GM18519 (cell line): Measurements from ENCODE around the gene ZBTB47.

Source experiments
- ATAC-seq: cut with Tn5 transposase; IDR thresholded peaks from one replicate; pipeline ENCODE4 v1.9.1; 2021; ENCODE audit warnings: mild to moderate bottlenecking, moderate library complexity; ENCODE audit not compliant: unreplicated experiment, low FRiP score

The ZBTB47 gene

DNA sequence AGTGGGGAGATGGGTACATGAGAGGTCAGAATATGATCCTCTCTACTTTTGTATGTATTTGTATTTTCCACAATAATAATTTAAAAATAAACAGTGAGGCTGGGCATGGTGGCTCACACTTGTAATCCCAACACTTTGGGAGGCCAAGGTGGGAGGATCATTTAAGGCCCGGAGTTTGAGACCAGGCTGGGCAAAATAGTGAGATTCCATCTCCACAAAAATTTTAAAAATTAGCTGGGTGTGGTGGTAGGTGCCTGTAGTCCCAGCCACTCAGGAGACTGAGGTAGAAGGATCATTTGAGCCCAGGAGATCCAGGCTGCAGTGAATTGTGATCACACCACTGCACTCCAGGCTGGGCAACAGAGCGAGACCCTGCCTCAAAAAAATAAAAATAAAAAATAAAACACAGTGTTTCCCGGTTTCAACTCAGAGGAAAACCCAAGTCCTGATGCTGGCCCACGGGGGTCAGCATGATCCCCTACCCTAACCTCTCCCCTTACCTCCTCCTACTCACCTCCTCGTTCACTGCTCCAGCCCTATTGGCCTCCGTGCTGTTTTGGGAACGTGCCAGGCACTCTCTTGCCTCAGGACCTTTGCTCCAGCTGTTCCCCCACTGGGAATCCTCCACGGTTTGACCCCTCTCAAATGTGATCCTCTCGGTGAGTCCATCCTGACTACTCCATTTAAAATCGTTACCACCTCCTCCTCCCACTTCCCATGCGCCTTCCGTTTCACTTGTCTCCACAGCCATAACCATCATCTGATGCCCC is 29.0 kb downstream of the ZBTB47 start:
- no peak for ATAC-seq

DNA sequence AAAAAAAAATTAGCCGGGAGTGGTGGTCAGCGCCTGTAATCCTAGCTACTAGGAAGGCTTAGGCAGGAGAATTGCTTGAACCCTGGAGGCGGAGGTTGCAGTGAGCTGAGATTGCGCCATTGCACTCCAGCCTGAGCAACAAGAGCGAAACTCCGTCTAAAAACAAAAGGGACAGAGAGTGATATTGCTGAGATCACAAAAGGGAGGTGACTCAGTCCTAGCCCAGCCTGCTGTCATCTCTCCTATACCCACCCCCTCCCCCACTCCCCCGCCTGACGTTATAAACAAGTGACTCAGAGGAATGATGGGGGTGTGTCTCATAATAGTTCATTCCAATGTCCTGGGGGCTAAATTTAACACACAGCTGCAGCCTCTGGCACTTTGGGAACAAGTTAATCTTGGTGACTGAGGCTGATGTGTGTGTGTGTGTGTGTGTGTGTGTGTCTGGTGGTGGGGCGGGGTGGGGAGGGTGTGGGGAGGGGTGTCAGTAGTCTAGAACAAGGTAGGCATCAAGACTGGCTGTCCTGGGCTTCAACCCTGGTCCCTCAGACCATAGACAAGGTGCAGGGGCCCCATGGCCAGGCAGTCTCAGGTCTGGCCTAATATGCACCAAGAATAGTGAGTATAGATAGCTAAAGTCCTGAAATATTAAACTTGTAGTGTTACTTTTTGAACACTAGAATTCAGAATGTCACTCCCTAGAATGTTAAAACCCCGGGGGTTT is 30.5 kb downstream of the ZBTB47 start:
- no peak for ATAC-seq

DNA sequence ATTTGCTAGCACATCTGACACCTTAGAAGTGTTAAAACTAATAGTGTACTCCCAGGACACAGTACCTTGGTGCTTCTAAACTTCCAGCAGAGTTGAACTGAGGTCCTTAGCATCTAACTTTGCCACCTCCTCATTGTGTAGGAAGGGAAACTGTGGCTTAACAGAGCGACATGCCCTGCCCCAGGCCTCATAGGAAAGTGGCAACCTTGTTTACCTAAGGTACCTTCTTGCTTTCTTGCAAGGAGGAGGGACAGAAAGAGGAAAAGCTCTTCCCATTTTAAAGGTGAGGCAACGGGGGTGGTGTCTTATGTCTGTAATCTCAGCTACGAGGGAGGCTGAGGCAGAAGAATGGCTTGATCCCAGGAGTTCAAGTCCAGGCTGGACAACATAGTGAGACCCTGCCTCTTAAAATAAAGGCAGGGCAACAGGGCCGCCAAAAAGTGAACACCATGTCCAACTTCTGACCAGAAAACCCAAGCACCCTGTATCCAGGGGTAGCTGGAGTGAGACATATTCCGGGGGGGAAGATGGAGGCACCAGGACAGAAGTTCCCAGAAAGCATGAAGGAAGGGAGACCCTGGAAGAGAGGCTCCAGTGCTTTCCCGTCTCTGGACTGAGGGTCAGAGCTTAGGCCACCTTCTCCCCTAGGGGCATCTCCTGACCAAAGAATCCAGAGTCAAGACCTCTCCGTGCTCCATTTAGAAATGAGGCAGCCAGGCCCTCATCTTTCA is 31.3 kb downstream of the ZBTB47 start:
- no peak for ATAC-seq

DNA sequence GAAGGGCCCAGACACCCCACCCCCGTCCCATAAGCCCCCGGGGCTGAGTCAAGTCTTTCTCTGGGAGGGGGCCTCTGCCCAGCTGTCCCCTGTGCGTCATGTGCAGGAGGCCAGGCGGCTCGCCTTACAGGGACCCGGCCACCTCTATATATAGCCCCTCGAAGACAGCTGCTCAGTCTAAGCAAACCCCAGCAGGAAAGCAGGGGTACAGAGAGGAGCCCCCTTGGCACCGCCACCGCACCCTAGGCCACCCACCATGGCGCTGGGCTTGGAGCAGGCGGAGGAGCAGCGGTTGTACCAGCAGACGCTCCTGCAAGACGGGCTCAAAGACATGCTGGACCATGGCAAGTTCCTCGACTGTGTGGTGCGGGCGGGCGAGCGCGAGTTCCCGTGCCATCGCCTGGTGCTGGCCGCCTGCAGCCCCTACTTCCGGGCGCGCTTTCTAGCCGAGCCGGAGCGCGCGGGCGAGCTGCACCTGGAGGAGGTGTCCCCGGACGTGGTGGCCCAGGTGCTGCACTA is 31.9 kb downstream of the ZBTB47 start, which contains the start of gene KLHL40:
Gene KLHL40, plus strand, starts transcription at position 175 of the 519 bp plus-strand sequence. Its CDS starts 82 bp downstream, at position 257.
- no peak for ATAC-seq

DNA sequence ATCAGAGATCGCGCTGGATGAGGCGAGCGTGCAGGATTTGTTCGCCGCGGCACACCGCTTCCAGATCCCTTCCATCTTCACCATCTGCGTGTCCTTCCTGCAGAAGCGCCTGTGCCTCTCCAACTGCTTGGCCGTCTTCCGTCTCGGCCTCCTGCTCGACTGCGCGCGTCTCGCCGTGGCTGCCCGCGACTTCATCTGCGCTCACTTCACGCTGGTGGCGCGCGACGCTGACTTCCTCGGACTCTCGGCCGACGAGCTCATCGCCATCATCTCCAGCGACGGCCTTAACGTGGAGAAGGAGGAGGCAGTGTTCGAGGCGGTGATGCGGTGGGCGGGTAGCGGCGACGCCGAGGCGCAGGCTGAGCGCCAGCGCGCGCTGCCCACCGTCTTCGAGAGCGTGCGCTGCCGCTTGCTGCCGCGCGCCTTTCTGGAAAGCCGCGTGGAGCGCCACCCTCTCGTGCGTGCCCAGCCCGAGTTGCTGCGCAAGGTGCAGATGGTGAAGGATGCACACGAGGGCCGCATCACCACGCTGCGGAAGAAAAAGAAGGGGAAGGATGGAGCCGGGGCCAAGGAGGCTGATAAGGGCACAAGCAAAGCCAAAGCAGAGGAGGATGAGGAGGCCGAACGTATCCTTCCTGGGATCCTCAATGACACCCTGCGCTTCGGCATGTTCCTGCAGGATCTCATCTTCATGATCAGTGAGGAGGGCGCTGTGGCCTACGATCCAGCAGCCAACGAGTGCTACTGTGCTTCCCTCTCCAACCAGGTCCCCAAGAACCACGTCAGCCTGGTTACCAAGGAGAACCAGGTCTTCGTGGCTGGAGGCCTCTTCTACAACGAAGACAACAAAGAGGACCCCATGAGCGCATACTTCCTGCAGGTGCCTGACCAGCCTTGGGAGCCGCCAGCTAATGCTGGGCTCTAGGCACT is 32.7 kb downstream of the ZBTB47 start:
- no peak for ATAC-seq

DNA sequence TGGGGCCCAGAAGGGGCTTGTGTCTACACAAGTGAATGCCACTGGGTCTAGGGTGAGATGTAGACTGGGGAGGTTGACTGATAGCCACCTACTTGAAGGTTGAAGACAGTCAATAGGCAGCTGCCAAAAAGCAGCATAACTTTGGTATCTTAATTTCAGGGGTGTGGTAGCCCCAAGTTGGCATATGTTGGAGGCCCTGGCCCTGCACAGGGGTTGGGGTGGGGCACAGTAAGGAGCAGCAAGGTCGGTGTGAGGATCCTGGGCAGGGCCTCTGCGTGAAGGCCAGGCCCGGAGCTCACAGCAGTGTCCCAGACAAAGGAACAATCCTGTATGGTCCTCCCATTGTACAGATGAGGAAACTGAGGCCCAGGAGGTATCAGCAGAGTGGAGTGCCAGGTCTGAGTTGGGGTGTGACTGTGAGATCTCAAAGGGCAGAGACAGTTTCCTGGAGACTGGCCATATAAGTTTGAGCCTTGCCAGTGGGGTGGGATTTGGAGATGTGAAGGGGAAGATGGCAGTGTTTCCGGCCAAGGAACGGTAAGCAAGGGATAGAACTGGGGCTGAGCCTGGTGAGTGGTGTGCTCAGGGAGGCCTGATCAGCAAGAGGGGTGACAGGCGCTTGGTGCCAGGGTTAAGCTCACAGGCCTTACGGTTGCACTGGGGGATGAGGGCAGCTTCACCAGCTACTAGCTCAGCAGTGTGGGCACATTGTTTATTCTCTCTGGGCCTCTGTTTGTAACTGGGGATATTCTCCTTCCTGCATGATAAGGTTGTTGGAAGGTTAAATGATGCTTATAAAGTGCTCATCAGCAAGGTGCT is 33.5 kb downstream of the ZBTB47 start:
- no peak for ATAC-seq

DNA sequence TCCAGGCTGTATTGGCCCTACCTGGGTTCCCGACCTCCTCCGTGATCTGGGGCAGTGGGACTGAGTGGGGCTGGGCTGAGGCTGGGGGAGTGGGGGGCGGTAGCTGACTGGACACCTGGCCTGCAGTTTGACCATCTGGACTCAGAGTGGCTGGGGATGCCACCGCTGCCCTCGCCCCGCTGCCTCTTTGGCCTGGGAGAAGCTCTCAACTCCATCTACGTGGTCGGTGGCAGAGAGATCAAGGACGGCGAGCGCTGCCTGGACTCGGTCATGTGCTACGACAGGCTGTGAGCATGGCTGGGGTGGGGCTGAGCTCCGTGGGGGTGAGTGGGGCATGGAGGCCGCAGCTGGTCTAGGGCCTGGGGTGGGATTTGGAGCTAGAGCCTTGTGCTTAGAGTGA is 34.5 kb downstream of the ZBTB47 start:
- no peak for ATAC-seq

DNA sequence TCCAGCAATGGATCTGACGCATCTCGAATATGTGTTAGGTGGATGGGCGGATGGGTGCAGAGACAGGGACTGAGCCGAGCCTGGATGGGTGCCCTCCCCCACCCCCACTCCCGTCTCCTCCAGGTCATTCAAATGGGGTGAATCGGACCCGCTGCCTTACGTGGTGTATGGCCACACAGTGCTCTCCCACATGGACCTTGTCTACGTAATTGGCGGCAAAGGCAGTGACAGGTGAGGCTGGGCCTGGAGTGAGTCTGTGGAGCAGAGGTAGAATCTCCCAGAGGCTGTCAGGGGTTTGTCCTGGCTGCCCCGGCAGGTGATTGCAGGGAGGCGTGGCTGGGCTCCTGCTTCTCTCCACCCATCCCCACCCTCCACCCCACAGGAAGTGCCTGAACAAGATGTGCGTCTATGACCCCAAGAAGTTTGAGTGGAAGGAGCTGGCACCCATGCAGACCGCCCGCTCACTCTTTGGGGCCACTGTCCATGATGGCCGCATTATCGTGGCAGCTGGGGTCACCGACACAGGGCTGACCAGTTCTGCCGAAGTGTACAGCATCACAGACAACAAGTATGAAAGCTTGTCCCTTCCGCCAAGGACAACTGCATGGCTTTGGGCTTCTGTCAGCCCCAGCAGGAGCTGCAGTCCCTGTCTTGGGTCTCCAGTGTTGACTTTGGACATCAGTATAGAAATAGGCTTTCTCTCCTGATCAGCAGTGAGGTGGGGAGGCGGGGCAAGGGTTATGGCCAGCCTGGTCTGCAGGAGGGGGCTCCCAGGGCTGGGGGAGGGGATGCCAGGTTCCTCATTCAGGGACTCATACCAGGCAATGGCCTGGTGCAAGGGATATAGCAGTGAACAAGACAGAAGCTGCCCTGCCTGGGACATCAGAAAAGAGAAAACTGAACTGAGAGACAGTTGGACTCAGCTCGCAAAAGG is 35.3 kb downstream of the ZBTB47 start:
- no peak for ATAC-seq

DNA sequence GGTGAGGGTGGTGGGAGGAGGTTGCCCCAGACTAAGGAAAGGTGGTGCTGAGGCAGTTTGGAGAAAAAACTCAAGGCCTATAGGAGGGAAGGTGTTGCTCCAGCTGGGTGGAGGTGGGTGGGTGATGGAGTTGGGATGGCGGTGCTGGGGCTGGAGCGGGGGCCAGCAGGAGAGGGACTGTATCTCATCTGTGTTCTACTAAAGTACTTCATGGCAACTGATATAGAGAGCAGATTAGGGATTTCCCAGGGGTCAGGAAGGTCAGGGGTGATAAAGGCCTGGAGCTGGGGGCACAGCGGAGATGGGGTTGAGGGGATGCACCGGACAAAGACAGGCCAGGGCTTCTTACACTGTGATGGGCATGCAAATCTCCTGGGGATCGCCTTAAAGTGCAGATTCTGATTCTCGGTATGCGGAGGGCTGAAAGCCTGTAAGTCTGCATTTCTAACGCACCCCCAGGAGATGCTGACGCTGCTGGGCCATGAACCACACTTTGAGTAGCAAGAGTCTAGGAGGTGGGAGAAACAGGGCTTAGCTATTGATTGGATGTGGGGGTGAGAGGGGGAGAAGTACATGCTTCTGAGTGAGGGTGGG is 36.0 kb downstream of the ZBTB47 start:
- no peak for ATAC-seq

DNA sequence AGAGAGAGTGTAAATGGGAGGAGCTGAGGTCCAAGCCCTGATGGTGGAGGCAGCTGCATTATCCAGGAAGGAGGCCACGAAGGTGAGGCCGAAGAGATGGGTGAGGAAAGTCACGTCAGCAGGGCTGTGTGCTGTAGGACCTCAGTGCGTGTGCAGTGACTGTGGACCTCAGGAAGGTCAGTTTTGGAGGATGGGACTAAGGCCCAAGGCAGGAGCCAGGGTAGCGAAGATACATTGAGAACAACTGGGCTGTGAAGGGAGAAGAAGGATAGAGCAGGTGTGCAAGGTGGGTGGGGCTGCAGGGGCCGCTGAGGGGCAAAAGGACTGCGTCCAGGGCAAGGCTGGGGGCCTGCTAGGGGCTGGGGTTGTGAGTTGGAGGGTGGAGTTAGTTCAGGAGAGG is 36.7 kb downstream of the ZBTB47 start:
- ATAC-seq = no peak

DNA sequence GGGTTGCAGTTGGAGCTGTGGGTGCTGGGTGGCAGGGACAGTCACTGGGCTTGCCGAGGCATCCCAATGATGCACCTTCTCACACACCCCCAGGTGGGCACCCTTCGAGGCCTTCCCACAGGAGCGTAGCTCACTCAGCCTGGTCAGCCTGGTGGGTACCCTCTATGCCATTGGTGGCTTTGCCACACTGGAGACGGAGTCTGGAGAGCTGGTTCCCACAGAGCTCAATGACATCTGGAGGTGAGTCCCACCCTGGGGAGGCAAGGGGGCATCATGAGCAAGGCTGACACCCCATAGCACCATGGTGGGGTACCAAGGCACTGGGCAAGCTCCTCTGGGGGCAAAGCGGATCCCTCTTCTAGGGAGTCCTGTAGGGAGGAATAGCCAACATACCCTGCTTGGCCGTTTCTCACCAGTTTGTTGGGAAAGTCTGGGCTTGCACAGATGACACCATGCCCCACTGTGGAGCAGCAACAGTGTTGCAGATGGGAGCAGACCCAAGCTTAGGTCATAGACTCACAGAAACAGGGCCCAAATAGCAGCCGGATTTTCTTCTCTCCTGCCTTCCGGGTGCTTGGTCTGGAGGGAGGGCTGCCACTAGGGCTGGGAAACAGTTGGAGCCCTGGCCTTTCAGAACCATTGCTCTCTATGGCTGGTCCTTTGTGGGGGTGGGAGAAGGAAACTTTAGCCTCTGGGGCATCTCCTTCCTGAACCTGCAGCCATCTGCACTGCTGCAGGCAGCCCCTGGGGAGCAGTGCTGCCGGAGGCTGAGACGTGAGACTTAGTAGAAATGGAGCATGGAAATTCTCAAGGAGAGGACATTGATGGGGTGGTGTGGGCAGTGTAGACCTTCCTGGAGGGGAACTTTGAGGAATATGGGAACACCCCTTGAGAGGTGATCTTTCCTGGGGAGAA is 37.5 kb downstream of the ZBTB47 start:
- ATAC-seq = no peak

DNA sequence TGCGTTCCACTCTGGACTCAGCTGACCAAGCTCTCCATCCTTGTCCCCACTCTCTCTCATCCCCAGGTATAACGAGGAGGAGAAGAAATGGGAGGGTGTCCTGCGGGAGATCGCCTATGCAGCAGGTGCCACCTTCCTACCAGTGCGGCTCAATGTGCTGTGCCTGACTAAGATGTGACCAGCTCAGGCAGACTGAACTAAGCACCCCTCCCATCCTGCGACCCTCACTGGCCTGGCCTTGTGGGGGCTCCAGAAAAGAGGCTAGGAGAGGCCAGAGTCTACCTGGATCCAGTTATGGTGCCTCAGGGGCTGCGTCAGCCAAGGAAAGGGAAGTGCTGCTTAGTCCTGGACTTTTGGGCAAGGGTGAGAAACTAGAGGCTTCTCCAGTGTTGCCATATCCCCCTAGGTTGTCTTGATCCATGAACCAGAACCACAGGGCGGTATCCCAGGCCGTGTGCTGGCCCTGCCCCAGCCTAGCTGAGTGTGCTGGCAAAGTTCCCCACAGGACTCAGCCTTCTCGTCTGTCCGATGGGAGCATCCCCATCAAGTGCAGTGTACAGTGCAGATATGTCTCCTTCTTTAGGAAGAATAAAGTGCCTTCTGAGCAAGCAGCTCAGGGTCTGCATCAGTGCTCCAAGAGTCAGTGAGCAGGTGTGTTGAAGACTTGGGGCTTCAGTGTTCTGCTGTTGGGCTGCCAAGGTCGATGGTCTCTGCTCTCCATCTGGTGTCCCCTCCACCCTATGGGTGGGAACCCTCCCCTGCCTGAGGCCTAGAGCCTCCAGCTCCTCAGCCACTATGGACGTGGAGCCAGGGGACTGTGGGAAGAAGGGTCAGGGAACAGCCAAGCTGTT is 38.5 kb downstream of the ZBTB47 start:
- no peak for ATAC-seq

DNA sequence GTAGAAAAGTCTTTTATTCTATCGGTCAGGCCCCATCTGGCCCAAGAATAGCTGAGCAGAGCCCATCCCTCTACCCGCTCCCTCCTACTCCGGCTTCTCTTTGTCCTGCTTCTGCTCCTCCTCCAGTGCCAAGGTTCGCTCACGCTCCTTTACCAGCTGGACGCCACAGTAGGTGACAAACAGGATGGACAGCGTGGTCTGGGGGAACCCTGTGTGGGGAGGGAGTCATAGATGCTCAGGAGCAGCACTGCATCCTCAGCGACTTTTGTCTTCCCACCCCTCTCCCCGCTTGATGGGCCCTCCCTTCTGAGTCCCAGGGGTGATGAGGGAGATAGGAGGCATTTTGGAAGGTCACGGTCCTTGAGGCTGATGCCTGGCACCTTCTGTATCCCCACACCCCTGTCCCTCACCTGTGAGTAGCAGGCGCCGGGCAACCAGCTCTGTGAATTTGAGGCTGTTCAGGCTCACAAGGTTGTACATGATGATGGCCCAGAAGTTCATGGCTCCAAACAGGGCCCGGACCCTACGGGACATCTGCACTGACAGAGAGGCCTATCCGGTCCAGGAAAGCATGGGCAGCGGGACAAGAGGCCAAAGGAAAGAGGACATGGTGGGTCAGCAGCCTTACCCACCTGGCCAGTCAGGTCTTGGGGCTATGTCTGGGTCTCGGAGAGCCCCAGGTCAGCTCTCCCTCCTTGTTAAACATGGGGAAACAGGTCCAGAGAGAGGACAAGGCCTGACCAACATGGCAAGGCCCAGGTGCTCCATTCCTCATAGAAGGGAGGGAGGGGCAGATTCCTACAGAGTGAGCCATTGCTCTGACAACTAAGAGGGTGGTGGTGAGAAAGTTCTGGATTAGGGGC is 39.4 kb downstream of the ZBTB47 start:
- ATAC-seq = no peak

DNA sequence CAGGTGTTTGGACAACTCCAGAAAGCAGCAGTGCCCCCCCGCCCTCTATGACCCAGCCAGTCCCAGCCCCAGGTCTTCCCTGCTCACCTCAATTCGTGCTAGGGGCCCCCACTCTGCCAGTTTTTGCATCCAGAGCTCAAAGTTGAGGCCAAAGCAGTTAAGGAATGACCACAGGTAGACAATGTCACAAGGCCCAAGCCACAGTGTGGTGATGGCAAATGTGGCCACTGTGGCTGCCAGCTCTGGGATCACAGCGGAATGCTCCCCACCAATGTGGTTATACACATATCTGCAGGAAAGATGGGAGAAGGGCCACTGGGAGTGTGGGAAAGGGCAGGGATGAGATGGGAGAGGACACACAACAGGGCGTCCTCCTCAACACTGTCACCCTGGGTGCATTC is 40.0 kb downstream of the ZBTB47 start:
- no peak for ATAC-seq

DNA sequence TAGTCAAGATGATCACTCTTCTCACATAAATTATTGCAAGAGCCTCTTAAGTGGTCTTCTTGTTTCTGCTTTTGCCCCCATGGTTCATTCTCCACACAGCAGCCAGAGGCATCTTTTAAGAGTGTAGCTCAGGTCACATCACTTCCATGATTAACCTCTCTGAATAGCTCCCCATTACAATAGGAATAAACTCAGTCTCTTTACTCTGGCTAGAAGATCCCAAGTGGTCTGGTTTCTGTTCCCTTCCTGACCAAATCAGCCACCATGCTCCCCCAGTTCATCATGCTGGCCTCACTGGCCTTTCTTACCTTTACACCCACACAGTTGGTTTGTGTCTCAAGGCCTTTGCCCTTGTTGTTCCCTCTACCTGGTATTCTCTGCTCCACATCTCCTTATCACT is 40.9 kb downstream of the ZBTB47 start:
- ATAC-seq = no peak
